Measurements from ENCODE around the gene KIAA0513.
"Not testable (repeated sequence)": the region's sequence is repeated elsewhere in the genome, so short reads cannot be mapped to it uniquely, and the experiment has no call there.

KIAA0513 gene

GRCh38 chr16:85028685-85029407 is 1.3 kb downstream of the KIAA0513 start:
- H3K4me3 ChIP-seq (ENCODE audit: low read depth, low read length) = no peak overlapping the region
- TF ChIP-seq CTCF (IDR thresholded peaks at IDR 0.05; ENCODE audit: borderline replicate concordance, insufficient read depth, low read depth, low read length) = no peak

- no peak for TF ChIP-seq CTCF (IDR thresholded peaks at IDR 0.05; ENCODE audit: borderline replicate concordance, insufficient read depth, low read depth, low read length)
- H3K4me3 ChIP-seq (ENCODE audit: low read depth, low read length) = no peak overlapping the region
Observed at GRCh38 chr16:85029408-85029784, 1.8 kb downstream of the KIAA0513 start.

GRCh38 chr16:85029981-85030401 is 2.4 kb downstream of the KIAA0513 start:
- H3K4me3 ChIP-seq (ENCODE audit: low read depth, low read length) = no peak overlapping the region
- no peak for TF ChIP-seq CTCF (IDR thresholded peaks at IDR 0.05; ENCODE audit: borderline replicate concordance, insufficient read depth, low read depth, low read length)

- H3K4me3 ChIP-seq (ENCODE audit: low read depth, low read length) = no peak overlapping the region
- no peak for TF ChIP-seq CTCF (IDR thresholded peaks at IDR 0.05; ENCODE audit: borderline replicate concordance, insufficient read depth, low read depth, low read length)
Observed at GRCh38 chr16:85031451-85031850, 3.9 kb downstream of the KIAA0513 start.

- H3K4me3 ChIP-seq (ENCODE audit: low read depth, low read length) = not testable (repeated sequence)
Observed at GRCh38 chr16:85032187-85032586, 4.6 kb downstream of the KIAA0513 start.

GRCh38 chr16:85033171-85033570 is 5.6 kb downstream of the KIAA0513 start:
- TF ChIP-seq CTCF (IDR thresholded peaks at IDR 0.05; ENCODE audit: borderline replicate concordance, insufficient read depth, low read depth, low read length) = no peak
- H3K4me3 ChIP-seq (ENCODE audit: low read depth, low read length) = no peak overlapping the region

GRCh38 chr16:85034591-85035433 is 7.2 kb downstream of the KIAA0513 start:
- TF ChIP-seq CTCF (IDR thresholded peaks at IDR 0.05; ENCODE audit: borderline replicate concordance, insufficient read depth, low read depth, low read length) = no peak
- no peak overlapping the region for H3K4me3 ChIP-seq (ENCODE audit: low read depth, low read length)
